ENCODE data around the gene AKT3.

The AKT3 gene

GRCh38 chr1:243765676-243766075, 84.4 kb downstream of the AKT3 start:
- no peaks in the 10 kb centered on the region for H3K79me2 ChIP-seq (ENCODE audit: control insufficient read depth, low read length)
- H3K27ac ChIP-seq (ENCODE audit: low read depth, low read length) = no peak overlapping the region
- no peaks in the 10 kb centered on the region for H4K20me1 ChIP-seq (ENCODE audit: control insufficient read depth, insufficient read depth, low read depth, low read length)
- no peaks in the 10 kb centered on the region for H3K36me3 ChIP-seq (ENCODE audit: control insufficient read depth, low read length)
- H3K9me2 ChIP-seq (replicated peaks; ENCODE audit: control insufficient read depth, low read length) = no peaks in the 10 kb centered on the region
- no peaks in the 10 kb centered on the region for H3K4me1 ChIP-seq (ENCODE audit: control insufficient read depth, low read length)
- H3K4me3 ChIP-seq (ENCODE audit: low read length) = no peak overlapping the region
- no peak overlapping the region for H3K4me2 ChIP-seq (ENCODE audit: low read length)
- H3K9me3 ChIP-seq (ENCODE audit: control insufficient read depth, insufficient read depth, low read length) = no peaks in the 10 kb centered on the region
- no peaks in the 10 kb centered on the region for H3F3A ChIP-seq (ENCODE audit: control insufficient read depth, insufficient read depth)
- TF ChIP-seq EZH2phosphoT487 (IDR thresholded peaks at IDR 0.05; ENCODE audit: borderline replicate concordance, low read length) = no peak
- TF ChIP-seq CTCF (IDR thresholded peaks at IDR 0.05; ENCODE audit: low read depth, low read length, poor library complexity, severe bottlenecking) = no peak
- no peaks in the 10 kb centered on the region for H3K27me3 ChIP-seq (ENCODE audit: control insufficient read depth, low read length)

GRCh38 chr1:243763806-243764205, 86.2 kb downstream of the AKT3 start:
- H3K79me2 ChIP-seq (ENCODE audit: control insufficient read depth, low read length) = no peaks in the 10 kb centered on the region
- no peak overlapping the region for H3K4me3 ChIP-seq (ENCODE audit: low read length)
- no peaks in the 10 kb centered on the region for H3K9me2 ChIP-seq (replicated peaks; ENCODE audit: control insufficient read depth, low read length)
- no peaks in the 10 kb centered on the region for H3K4me1 ChIP-seq (ENCODE audit: control insufficient read depth, low read length)
- no peaks in the 10 kb centered on the region for H4K20me1 ChIP-seq (ENCODE audit: control insufficient read depth, insufficient read depth, low read depth, low read length)
- H3F3A ChIP-seq (ENCODE audit: control insufficient read depth, insufficient read depth) = no peaks in the 10 kb centered on the region
- H3K36me3 ChIP-seq (ENCODE audit: control insufficient read depth, low read length) = no peaks in the 10 kb centered on the region
- TF ChIP-seq EZH2phosphoT487 (IDR thresholded peaks at IDR 0.05; ENCODE audit: borderline replicate concordance, low read length) (no peak), CTCF (IDR thresholded peaks at IDR 0.05; ENCODE audit: low read depth, low read length, poor library complexity, severe bottlenecking) (no peak)
- no peaks in the 10 kb centered on the region for H3K9me3 ChIP-seq (ENCODE audit: control insufficient read depth, insufficient read depth, low read length)
- no peak overlapping the region for H3K27ac ChIP-seq (ENCODE audit: low read depth, low read length)
- H3K27me3 ChIP-seq (ENCODE audit: control insufficient read depth, low read length) = no peaks in the 10 kb centered on the region
- H3K4me2 ChIP-seq (ENCODE audit: low read length) = no peak overlapping the region

GRCh38 chr1:243758647-243759046, 91.4 kb downstream of the AKT3 start:
- Histone ChIP-seq H3K36me3 (ENCODE audit: control insufficient read depth, low read length) (no peaks in the 10 kb centered on the region), H3K27ac (ENCODE audit: low read depth, low read length) (no peak overlapping the region), H3K4me1 (ENCODE audit: control insufficient read depth, low read length) (no peaks in the 10 kb centered on the region), H3K79me2 (ENCODE audit: control insufficient read depth, low read length) (no peaks in the 10 kb centered on the region), H3K27me3 (ENCODE audit: control insufficient read depth, low read length) (no peaks in the 10 kb centered on the region), H3K4me2 (ENCODE audit: low read length) (no peak overlapping the region), H3F3A (ENCODE audit: control insufficient read depth, insufficient read depth) (no peaks in the 10 kb centered on the region), H3K4me3 (ENCODE audit: low read length) (no peak overlapping the region), H3K9me3 (ENCODE audit: control insufficient read depth, insufficient read depth, low read length) (no peaks in the 10 kb centered on the region), H3K9me2 (replicated peaks; ENCODE audit: control insufficient read depth, low read length) (no peaks in the 10 kb centered on the region), H4K20me1 (ENCODE audit: control insufficient read depth, insufficient read depth, low read depth, low read length) (no peaks in the 10 kb centered on the region)
- TF ChIP-seq EZH2phosphoT487 (IDR thresholded peaks at IDR 0.05; ENCODE audit: borderline replicate concordance, low read length) (no peak), CTCF (IDR thresholded peaks at IDR 0.05; ENCODE audit: low read depth, low read length, poor library complexity, severe bottlenecking) (no peak)

- TF ChIP-seq EZH2phosphoT487 (IDR thresholded peaks at IDR 0.05; ENCODE audit: borderline replicate concordance, low read length) = no peak
- TF ChIP-seq CTCF (IDR thresholded peaks at IDR 0.05; ENCODE audit: low read depth, low read length, poor library complexity, severe bottlenecking) = no peak
- no peaks in the 10 kb centered on the region for H3K9me3 ChIP-seq (ENCODE audit: control insufficient read depth, insufficient read depth, low read length)
- no peaks in the 10 kb centered on the region for H4K20me1 ChIP-seq (ENCODE audit: control insufficient read depth, insufficient read depth, low read depth, low read length)
- no peaks in the 10 kb centered on the region for H3F3A ChIP-seq (ENCODE audit: control insufficient read depth, insufficient read depth)
- no peak overlapping the region for H3K27ac ChIP-seq (ENCODE audit: low read depth, low read length)
- H3K4me2 ChIP-seq (ENCODE audit: low read length) = no peak overlapping the region
- no peaks in the 10 kb centered on the region for H3K36me3 ChIP-seq (ENCODE audit: control insufficient read depth, low read length)
- no peak overlapping the region for H3K4me3 ChIP-seq (ENCODE audit: low read length)
- H3K79me2 ChIP-seq (ENCODE audit: control insufficient read depth, low read length) = no peaks in the 10 kb centered on the region
- H3K27me3 ChIP-seq (ENCODE audit: control insufficient read depth, low read length) = no peaks in the 10 kb centered on the region
- H3K9me2 ChIP-seq (replicated peaks; ENCODE audit: control insufficient read depth, low read length) = no peaks in the 10 kb centered on the region
- H3K4me1 ChIP-seq (ENCODE audit: control insufficient read depth, low read length) = no peaks in the 10 kb centered on the region
Measured at GRCh38 chr1:243756529-243756928, 93.5 kb downstream of the AKT3 start.
